ENCODE data around the gene DDX42. TPM values are rescaled to one million over a fixed set of nuclear protein-coding genes. Genes with fewer than 3 reads are reported as not detected.
A peak's percentile ranks its signal among the peaks of the same experiment; 100 is the strongest.
"Not testable (repeated sequence)": the region's sequence is repeated elsewhere in the genome, so short reads cannot be mapped to it uniquely, and the experiment has no call there.

The DDX42 gene
- total RNA-seq, 1 donor from 2014 or later: 139 TPM

DNA sequence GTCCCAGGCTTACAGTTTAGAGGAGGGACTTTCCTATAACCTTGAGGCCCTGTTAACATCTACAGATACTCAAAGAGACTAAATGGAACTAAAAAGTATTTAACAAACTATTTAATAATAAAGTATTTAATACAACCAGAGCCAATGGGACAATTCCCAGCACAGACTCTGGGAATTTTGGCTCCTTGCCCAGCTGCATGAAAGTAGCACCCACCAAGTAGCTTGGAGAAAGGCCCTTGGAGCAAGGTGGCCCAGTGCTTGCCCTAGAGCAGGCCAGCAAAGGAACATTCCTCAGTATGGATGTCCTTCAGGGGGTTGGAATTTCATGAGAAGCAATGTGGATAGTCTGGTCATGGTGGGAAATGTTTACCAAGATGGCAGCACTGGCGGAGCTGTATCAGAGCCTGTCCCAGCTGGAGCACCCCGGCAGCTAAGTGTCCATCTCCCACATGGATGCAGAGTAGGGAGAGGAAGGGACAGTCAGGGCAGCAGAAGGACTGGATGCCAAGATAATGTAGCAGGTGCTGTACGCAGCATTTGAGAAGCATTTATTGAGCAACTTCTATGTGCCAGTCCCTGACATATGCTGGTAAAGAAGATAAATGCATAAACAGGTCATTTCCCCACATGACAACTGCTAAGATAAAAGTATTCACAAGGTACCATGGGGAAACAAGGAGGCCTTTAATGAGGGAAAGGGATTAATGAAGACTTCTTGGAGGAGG, 73.7 kb downstream of the DDX42 start:
- intact Hi-C loops (cut with DNase I): no loop called here
- no peak for DNase-seq (ENCODE audit: low spot score)
- ATAC-seq: no peak

DNA sequence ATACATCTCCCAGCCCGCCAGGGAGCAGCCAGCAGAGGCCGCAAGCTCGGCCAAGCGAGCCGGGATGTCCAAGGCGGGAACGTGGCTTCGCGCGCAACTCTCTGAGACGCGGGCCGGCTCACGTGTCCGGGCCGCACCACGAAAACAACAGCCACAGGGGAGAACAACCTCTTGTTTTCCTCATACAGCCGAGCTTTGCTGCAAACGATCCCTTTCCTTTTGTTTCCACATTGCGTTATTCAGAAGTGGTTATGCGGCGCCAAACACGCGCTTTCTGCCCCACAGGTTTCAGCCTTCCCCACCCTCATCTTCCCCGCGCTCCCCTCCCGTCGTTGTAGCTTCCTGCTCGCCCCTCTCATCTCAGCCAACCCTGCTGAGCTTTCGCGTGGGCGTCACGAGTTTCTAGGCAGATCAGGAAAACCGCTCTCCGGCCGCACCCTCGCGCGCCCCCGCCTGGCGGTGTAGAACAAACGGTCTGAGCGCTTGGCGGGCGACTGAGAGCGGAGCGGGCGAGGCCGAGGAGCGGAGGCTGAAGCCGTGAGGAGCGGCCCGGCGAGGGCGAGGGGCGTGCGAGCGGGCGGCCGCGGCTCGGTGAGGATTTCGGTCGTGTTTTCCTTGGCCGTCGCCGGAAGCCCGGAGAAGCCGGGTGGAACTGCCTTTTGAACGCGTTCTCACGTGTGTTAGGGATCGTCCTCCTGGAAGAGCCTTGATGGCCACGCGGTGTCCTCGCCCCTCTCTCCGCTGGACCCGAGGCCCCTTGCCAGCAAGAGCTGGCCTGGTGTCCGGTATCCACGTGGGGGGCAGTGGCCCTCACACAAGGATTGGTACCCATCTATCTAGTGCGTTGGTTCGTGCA, 75.1 kb downstream of the DDX42 start:
- DNase-seq (ENCODE audit: low spot score) (peak; percentile 96), ATAC-seq (peak; percentile 95)
- intact Hi-C loops (cut with DNase I): no loop called here

DNA sequence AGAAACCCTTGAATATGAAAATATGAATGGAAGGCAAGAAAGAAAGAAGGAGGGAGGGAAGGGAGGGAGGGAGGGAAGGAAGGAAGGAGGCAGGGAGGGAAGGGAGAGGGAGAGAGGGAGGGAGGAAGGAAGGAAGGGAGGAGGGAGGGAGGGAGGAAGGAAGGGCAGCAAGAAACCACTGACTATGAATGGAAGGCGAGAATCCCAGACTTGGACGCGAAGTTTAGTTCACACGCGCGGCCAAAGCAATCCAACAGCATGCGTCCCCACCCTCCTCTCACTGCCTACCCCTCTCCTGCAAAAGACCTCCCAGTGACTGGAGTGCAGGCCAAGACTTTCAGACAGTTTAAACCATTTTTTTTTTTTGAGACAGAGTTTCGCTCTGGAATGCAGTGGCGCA, 76.4 kb downstream of the DDX42 start:
- ATAC-seq: no peak
- no peak for DNase-seq (ENCODE audit: low spot score)
- intact Hi-C loops (cut with DNase I): no loop called here

DNA sequence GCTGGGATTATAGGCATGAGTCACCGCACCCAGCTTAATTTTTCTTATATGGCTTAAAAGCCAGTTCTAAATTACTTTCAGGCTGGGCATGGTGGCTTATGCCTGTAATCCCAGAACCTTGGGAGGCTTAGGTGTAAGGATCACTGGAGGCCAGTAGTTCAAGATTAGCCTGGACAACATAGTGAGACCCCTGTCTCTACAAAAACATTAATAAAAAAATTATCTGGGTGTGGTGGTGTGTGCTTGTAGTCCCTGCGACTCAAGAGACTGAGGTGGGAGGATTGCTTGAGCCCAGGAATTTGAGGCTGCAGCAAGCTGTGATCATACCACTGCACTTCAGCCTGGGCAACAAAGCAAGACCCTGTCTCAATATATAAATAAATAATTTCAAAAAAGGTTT, 79.3 kb downstream of the DDX42 start:
- DNase-seq (ENCODE audit: low spot score) (no peak), ATAC-seq (no peak)
- intact Hi-C loops (cut with DNase I): no loop called here

DNA sequence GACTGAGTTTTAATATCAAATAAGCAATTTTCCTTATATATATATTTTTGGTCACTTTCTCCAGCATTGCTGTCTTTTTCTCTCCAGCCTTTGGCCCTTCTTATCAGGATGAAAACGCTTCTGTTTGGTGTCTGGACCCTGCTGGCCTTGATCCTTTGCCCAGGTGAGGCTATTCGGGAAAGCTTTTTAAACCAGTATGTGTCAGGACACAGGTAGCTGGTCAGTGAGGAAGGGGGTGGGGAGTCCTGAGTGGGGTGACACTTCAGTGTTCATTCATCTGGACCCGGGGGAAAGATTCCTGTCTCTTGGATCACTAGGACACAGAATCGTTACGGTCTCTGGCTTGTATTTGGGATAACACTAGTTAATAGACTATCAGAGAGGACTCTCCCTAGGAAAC, 80.7 kb downstream of the DDX42 start:
- intact Hi-C loops (cut with DNase I): no loop called here
- ATAC-seq (no peak), DNase-seq (ENCODE audit: low spot score) (no peak)

DNA sequence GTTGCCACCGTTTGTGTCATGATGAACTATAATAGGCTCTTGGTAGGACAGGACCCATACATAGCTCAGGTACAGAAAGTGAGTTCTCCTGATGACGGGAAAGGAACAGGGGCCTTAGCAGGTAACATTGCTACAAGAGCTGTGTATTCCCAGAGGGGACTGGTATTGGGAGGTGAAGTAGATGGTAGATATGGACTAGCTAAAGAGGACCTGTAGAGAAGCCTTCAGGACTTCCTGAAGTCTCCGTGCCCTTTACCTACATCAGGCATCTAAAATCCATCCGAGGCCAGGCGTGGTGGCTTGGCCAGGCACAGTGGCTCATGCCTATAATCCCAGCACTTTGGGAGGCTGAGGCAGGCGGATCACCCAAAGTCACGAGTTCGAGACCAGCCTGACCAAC, 81.2 kb downstream of the DDX42 start:
- intact Hi-C loops (cut with DNase I): no loop called here
- no peak for DNase-seq (ENCODE audit: low spot score)

DNA sequence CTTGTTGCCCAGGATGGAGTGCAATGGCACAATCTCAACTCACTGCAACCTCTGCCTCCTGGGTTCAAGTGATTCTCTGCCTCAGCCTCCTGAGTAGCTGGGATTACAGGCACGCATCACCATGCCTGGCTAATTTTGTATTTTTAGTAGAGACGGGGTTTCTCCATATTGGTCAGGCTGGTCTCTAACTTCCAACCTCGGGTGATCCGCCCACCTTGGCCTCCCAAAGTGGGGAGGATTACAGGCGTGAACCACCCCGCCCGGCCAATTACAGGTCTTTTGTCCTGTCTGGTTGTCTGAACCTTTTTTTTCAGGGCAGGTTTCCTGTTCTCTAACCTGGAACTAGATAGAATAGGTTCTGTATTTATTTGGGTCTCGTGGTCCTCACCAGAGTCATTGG, 82.5 kb downstream of the DDX42 start:
- ATAC-seq; intact Hi-C loops (cut with DNase I); DNase-seq (ENCODE audit: low spot score): not testable (repeated sequence)

More for the DNA sequence above, 81.2 kb downstream of the DDX42 start:
- ATAC-seq: no peak

DNA sequence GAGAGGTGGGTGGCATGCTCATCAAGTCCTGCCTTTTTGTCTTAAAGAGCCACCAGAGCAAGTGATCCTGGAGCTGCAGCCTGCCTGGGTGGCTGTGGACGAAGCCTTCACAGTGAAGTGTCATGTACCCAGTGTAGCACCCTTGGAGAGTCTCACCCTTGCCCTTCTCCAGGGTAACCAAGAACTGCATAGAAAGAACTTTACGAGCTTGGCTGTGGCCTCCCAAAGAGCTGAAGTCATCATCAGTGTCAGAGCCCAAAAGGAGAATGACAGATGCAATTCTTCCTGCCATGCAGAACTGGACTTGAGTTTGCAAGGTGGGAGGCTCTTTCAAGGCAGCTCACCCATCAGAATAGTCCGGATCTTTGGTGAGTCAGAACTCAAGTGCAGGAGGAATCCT, 85.3 kb downstream of the DDX42 start:
- intact Hi-C loops (cut with DNase I): no loop called here

DNA sequence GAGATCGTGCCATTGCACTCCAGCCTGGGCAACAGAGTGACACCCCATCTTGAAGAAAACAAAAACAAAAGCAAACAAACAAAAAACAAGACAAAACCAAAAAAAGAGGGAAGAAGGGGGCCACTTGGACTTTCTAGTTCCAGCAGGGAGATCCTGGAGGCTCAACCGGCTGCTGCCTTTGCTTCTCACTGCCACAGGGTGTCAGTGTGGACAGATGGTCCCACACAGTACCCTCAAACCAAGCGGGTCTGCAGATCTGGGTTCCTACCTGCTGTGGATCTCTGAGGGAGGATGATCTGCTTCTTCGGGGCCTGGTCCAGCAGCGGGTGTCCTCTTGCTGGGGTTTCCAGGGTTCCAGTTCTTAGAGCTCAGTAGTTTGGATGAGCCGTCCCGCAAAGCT, 92.7 kb downstream of the DDX42 start:
- intact Hi-C loops (cut with DNase I); ATAC-seq: not testable (repeated sequence)
- peak; percentile 14 for DNase-seq (ENCODE audit: low spot score)

More for the DNA sequence above, 85.3 kb downstream of the DDX42 start:
- no peak for ATAC-seq
- DNase-seq (ENCODE audit: low spot score): no peak

Other genes with a start within 250 kb of the DDX42 start
- 60.6 TPM for gene DCAF7, start 223.7 kb upstream of the DDX42 start, total RNA-seq
- gene TACO1, start 173.3 kb upstream of the DDX42 start, total RNA-seq: 12.2 TPM
- gene MAP3K3, start 151.8 kb upstream of the DDX42 start, total RNA-seq: 63.4 TPM
- 20.7 TPM for gene LIMD2, start 74.0 kb upstream of the DDX42 start, total RNA-seq
- gene STRADA, start 32.4 kb upstream of the DDX42 start, total RNA-seq: 54.3 TPM
- 74.0 TPM for gene CCDC47, start 573 bp upstream of the DDX42 start, total RNA-seq
- 77.1 TPM for gene PSMC5, start 53.3 kb downstream of the DDX42 start, total RNA-seq
- 41.9 TPM for gene FTSJ3, start 53.5 kb downstream of the DDX42 start, total RNA-seq
- 50.4 TPM for gene SMARCD2, start 68.5 kb downstream of the DDX42 start, total RNA-seq
- not detected for gene CSH2, start 99.5 kb downstream of the DDX42 start, total RNA-seq
- not detected for gene GH2, start 107.8 kb downstream of the DDX42 start, total RNA-seq
- not detected for gene CSH1, start 122.4 kb downstream of the DDX42 start, total RNA-seq
- not detected for gene CSHL1, start 137.1 kb downstream of the DDX42 start, total RNA-seq
- gene GH1, start 144.7 kb downstream of the DDX42 start, total RNA-seq: not detected
- 5.3 TPM for gene CD79B, start 158.2 kb downstream of the DDX42 start, total RNA-seq
- 3.5 TPM for gene SCN4A, start 198.7 kb downstream of the DDX42 start, total RNA-seq
- gene PRR29, start 224.2 kb downstream of the DDX42 start, total RNA-seq: 1.0 TPM
- 38.2 TPM for gene ICAM2, start 246.5 kb downstream of the DDX42 start, total RNA-seq